Loucy (cell line): ENCODE results near the gene PLPP4.

Experiments
- CTCF ChIP-seq: fragments of 200-600 bp; sonication (generic); conservative IDR thresholded peaks from 2 replicates; pipeline ENCODE4 v1.5.1; 2014; ENCODE audit warnings: mild to moderate bottlenecking, antibody characterized with exemption, low read length
- EZH2phosphoT487 ChIP-seq: fragments of 200-600 bp; IDR thresholded peaks from 2 replicates; pipeline ENCODE4 v1.6.1; 2018; ENCODE audit warnings: antibody characterized with exemption, mild to moderate bottlenecking, moderate library complexity, borderline replicate concordance

GRCh38 chr10:120432209-120432608 is 24.8 kb upstream of the PLPP4 start:
- TF ChIP-seq CTCF = no peak
- no peak for TF ChIP-seq EZH2phosphoT487
